Measurements from ENCODE around the gene JAZF1. TPM values are rescaled to one million over a fixed set of nuclear protein-coding genes. Genes with fewer than 3 reads are reported as not detected.

The JAZF1 gene
- total RNA-seq, 2 donors from 2014 or later, result 9.3 to 37.4 TPM

- H3K4me1 ChIP-seq (replicated peaks), result peaks cover 4% of the 10 kb centered on the region
- H3K27me3 ChIP-seq (replicated peaks; ENCODE audit: insufficient read depth), result no peaks in the 10 kb centered on the region
- H3K4me3 ChIP-seq, result no peak overlapping the region
- intact Hi-C loops (cut with DNase I), result no loop called here
- DNase-seq (ENCODE audit: low spot score), result peak; percentile 55
- TF ChIP-seq CTCF (IDR thresholded peaks at IDR 0.05) (no peak), POLR2AphosphoS5 (IDR thresholded peaks at IDR 0.05) (peak; percentile 79)
- no peaks in the 10 kb centered on the region for H3K36me3 ChIP-seq
- 89% methylated on average over 8 of the region's 8 CpGs for WGBS
- H3K9me3 ChIP-seq, result no peaks in the 10 kb centered on the region
- no peak overlapping the region for H3K27ac ChIP-seq
Measured at GRCh38 chr7:28083164-28083997, 97.2 kb downstream of the JAZF1 start.

GRCh38 chr7:28082071-28082470, 98.5 kb downstream of the JAZF1 start:
- H3K27me3 ChIP-seq (replicated peaks; ENCODE audit: insufficient read depth), result no peaks in the 10 kb centered on the region
- DNase-seq (ENCODE audit: low spot score), result no peak
- no peak overlapping the region for H3K4me3 ChIP-seq
- no peaks in the 10 kb centered on the region for H3K9me3 ChIP-seq
- H3K27ac ChIP-seq, result no peak overlapping the region
- TF ChIP-seq POLR2A (IDR thresholded peaks at IDR 0.05) (no peak), POLR2AphosphoS5 (IDR thresholded peaks at IDR 0.05) (no peak), CTCF (IDR thresholded peaks at IDR 0.05) (no peak)
- intact Hi-C loops (cut with DNase I), result no loop called here
- peaks cover 4% of the 10 kb centered on the region for H3K4me1 ChIP-seq (replicated peaks)
- 98% methylated on average over 5 of the region's 5 CpGs for WGBS
- H3K36me3 ChIP-seq, result no peaks in the 10 kb centered on the region

GRCh38 chr7:28081016-28081415, 99.6 kb downstream of the JAZF1 start:
- Histone ChIP-seq H3K4me1 (replicated peaks) (peaks cover 4% of the 10 kb centered on the region), H3K27ac (no peak overlapping the region), H3K9me3 (no peaks in the 10 kb centered on the region), H3K4me3 (no peak overlapping the region), H3K27me3 (replicated peaks; ENCODE audit: insufficient read depth) (no peaks in the 10 kb centered on the region), H3K36me3 (no peaks in the 10 kb centered on the region)
- no peak for DNase-seq (ENCODE audit: low spot score)
- no peak for TF ChIP-seq CTCF (IDR thresholded peaks at IDR 0.05)
- TF ChIP-seq POLR2A (IDR thresholded peaks at IDR 0.05), result no peak
- no peak for TF ChIP-seq POLR2AphosphoS5 (IDR thresholded peaks at IDR 0.05)
- 64% methylated on average over 5 of the region's 5 CpGs for WGBS
- intact Hi-C loops (cut with DNase I), result no loop called here

GRCh38 chr7:28078036-28078901, 102.3 kb downstream of the JAZF1 start:
- Histone ChIP-seq H3K27me3 (replicated peaks; ENCODE audit: insufficient read depth) (no peaks in the 10 kb centered on the region), H3K4me3 (no peak overlapping the region), H3K36me3 (no peaks in the 10 kb centered on the region), H3K9me3 (no peaks in the 10 kb centered on the region), H3K4me1 (replicated peaks) (no peaks in the 10 kb centered on the region), H3K27ac (no peak overlapping the region)
- DNase-seq (ENCODE audit: low spot score), result no peak
- WGBS, result 41% methylated on average over 7 of the region's 7 CpGs
- intact Hi-C loops (cut with DNase I), result no loop called here
- peak; percentile 68 to 85 (median 82) for TF ChIP-seq CTCF (IDR thresholded peaks at IDR 0.05)
- TF ChIP-seq POLR2AphosphoS5 (IDR thresholded peaks at IDR 0.05), result no peak
- no peak for TF ChIP-seq POLR2A (IDR thresholded peaks at IDR 0.05)

Data from prostate gland (tissue), 2 donors.